GM19438 (cell line): ENCODE data around the gene LLGL1.

ENCODE experiments used
- ATAC-seq: cut with Tn5 transposase; IDR thresholded peaks from one replicate; pipeline ENCODE4 v1.9.1; 2021; ENCODE audit warnings: low read depth; ENCODE audit not compliant: unreplicated experiment

LLGL1 gene

GRCh38 chr17:18263885-18264682 is 38.6 kb downstream of the LLGL1 start:
- ATAC-seq, result no peak

- no peak for ATAC-seq
Observed at GRCh38 chr17:18267366-18267765, 41.9 kb downstream of the LLGL1 start.

- no peak for ATAC-seq
Observed at GRCh38 chr17:18267927-18268711, 42.7 kb downstream of the LLGL1 start.

DNA sequence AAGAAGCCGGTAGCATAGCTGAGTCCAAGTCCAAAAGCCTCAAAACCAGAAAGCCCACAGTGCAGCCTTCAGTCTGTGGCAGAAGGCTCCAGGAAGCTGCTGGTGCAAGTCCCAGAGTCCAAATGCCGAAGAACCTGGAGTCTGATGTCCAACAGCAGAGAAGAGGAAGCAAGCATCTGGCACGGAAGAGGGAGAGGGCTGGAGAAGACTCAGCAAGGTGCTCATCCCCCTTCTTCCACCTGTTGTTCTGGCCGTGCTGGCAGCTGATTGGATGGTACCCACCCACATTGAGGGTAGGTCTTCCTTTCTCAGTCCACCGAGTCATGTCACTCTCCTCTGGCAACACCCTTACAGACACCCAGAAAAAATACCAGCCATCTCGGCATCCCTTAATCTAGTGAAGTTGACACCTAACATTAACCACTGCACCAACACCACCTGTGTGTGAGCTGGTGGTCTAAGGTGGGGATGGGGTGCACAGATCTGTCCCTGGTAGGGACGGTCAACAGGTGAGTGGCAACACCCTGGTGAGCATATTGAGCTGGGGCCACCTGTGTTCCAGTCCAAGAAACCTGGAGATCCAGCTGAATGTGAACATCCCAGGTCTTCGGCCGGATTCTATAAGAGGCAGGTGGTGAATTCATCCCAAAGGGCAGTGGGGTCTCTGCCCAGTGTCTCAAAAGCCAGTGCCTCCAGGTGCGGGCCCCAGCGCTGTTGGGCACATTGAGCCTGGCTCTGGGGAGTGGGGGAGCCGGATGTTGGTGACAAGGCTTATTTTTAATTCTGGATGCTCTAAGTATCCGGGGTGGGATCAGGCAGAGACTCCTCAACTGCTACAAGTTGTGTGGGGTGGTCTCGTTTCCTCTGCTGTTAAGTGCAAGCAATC is 44.9 kb downstream of the LLGL1 start:
- ATAC-seq, result no peak

DNA sequence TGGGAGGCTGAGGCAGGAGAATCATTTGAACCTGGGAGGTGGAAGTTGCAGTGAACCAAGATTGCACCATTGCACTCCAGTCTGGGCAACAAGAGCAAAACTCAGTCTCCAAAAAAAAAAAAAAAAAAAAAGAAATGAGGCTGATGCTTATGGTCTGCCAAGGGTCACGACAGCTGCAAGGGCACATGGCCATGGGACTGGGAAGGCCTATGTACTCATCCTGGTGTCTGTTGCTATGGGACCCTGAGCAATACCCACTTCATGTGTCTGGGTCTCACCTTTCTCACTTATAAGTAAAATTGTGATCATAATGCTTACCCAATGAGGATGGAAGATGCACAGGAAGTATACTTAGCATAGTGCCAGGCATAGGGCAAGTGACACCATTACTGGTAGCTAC is 51.6 kb downstream of the LLGL1 start:
- no peak for ATAC-seq

- no peak for ATAC-seq
Observed at GRCh38 chr17:18278867-18279266, 53.4 kb downstream of the LLGL1 start.

- ATAC-seq, result no peak
Observed at GRCh38 chr17:18280249-18280648, 54.8 kb downstream of the LLGL1 start.

GRCh38 chr17:18280766-18281371 is 55.4 kb downstream of the LLGL1 start:
- no peak for ATAC-seq

GRCh38 chr17:18281788-18282187 is 56.4 kb downstream of the LLGL1 start:
- ATAC-seq, result no peak

- ATAC-seq, result no peak
Observed at GRCh38 chr17:18285296-18285695, 59.9 kb downstream of the LLGL1 start.

GRCh38 chr17:18291718-18292540 is 66.5 kb downstream of the LLGL1 start:
- no peak for ATAC-seq
